H1 (cell line): ENCODE measurements around the gene ELL. TPM values are rescaled to one million over a fixed set of nuclear protein-coding genes. Genes with fewer than 3 reads are reported as not detected.

Experiments used
- CTCF ChIA-PET: fragments of 300-600 bp; sonication (Branson Sonifier 250); formaldehyde crosslinking; loops from one replicate; lab custom pipeline; 2021; ENCODE audit not compliant: partially characterized antibody; lab: Charles Lee
- POLR2A ChIA-PET: fragments of 300-600 bp; sonication (Branson Sonifier 250); formaldehyde crosslinking; loops from one replicate; lab custom pipeline; 2021; ENCODE audit warnings: inconsistent platforms; ENCODE audit not compliant: partially characterized antibody; lab: Charles Lee
- DNase-seq, 2 experiments: peaks; one replicate each; pipeline versions ENCODE4 v3.0.0 to v3.0.0-alpha.2; 2010 to 2022; ENCODE audit warnings: low spot score in 2 of 2, low read depth in 1 of 2, mixed read lengths in 1 of 2
- FAIRE-seq: peaks from 2 replicates; lab custom pipeline; 2011; peaks lifted over from hg19 to GRCh38; lab: Jason Lieb, UNC
- H2AFZ ChIP-seq: 2 replicates; pipeline ENCODE4 v1.8.1; 2012; ENCODE audit warnings: low read length, inconsistent platforms
- H2AK5ac ChIP-seq: 2 replicates; pipeline ENCODE4 v1.6.1; 2013; ENCODE audit warnings: low read depth, low read length
- H2BK120ac ChIP-seq: replicated peaks from 2 replicates; pipeline ENCODE3; 2013; ENCODE audit warnings: low read depth, low read length, inconsistent platforms
- H2BK12ac ChIP-seq: 2 replicates; pipeline ENCODE4 v1.6.1; 2013; ENCODE audit warnings: low read depth, low read length
- H2BK15ac ChIP-seq: 2 replicates; pipeline ENCODE4 v1.6.1; 2013; ENCODE audit warnings: low read length
- H2BK20ac ChIP-seq: 2 replicates; pipeline ENCODE4 v1.6.1; 2013; ENCODE audit warnings: low read length
- H2BK5ac ChIP-seq: 2 replicates; pipeline ENCODE4 v1.6.1; 2013; ENCODE audit warnings: low read depth, low read length
- H3K14ac ChIP-seq: 2 replicates; pipeline ENCODE4 v1.6.1; 2013; ENCODE audit warnings: inconsistent platforms; ENCODE audit not compliant: insufficient read length
- H3K18ac ChIP-seq: 2 replicates; pipeline ENCODE4 v1.6.1; 2013; ENCODE audit warnings: low read length; ENCODE audit errors: extremely low read depth
- H3K23ac ChIP-seq: 2 replicates; pipeline ENCODE4 v1.6.1; 2013; ENCODE audit warnings: inconsistent platforms; ENCODE audit not compliant: insufficient read length
- H3K23me2 ChIP-seq: 2 replicates; pipeline ENCODE4 v1.6.1; 2013; ENCODE audit warnings: low read depth, low read length
- H3K27ac ChIP-seq: 2 replicates; pipeline ENCODE4 v1.6.1; 2011; ENCODE audit warnings: low read depth, low read length, inconsistent platforms
- H3K27me3 ChIP-seq, 4 experiments: replicated peaks in 1 of 4; 1 replicate in 1 of 4; 2 replicates in 3 of 4; pipeline versions ENCODE4 v1.6.1 to v1.8.1; 2011 to 2013; ENCODE audit warnings: low read length in 3 of 4, mild to moderate bottlenecking in 3 of 4, inconsistent platforms in 2 of 4, mixed read lengths in 2 of 4, moderate library complexity in 1 of 4; ENCODE audit not compliant: control insufficient read depth in 3 of 4, insufficient read depth in 3 of 4; ENCODE audit errors: extremely low read depth in 1 of 4
- H3K36me3 ChIP-seq, 4 experiments: 2 replicates each; pipeline versions ENCODE4 v1.6.1 to v1.8.1; 2011 to 2013; ENCODE audit warnings: mild to moderate bottlenecking in 4 of 4, low read length in 3 of 4, moderate library complexity in 2 of 4, control low read depth in 1 of 4, inconsistent platforms in 1 of 4; ENCODE audit not compliant: insufficient read depth in 4 of 4, control insufficient read depth in 2 of 4
- H3K4ac ChIP-seq: replicated peaks from 2 replicates; pipeline ENCODE3; 2013; ENCODE audit warnings: low read length, low read depth, mixed read lengths, inconsistent platforms; ENCODE audit not compliant: insufficient read length
- H3K4me1 ChIP-seq, 4 experiments: replicated peaks in 1 of 4; 1 replicate in 1 of 4; 2 replicates in 3 of 4; pipeline versions ENCODE4 v1.6.1 to v1.8.1; 2011 to 2013; ENCODE audit warnings: low read length in 3 of 4, inconsistent platforms in 2 of 4, mixed read lengths in 1 of 4; ENCODE audit not compliant: insufficient read depth in 4 of 4, control insufficient read depth in 3 of 4
- H3K4me2 ChIP-seq, 2 experiments: 2 replicates each; pipeline versions ENCODE4 v1.6.1 to v1.8.1; 2011 to 2013; ENCODE audit warnings: low read depth in 2 of 2, low read length in 2 of 2, control low read depth in 1 of 2, inconsistent platforms in 1 of 2, mild to moderate bottlenecking in 1 of 2; ENCODE audit not compliant: insufficient read depth in 1 of 2
- H3K4me3 ChIP-seq, 4 experiments: fragments of 200-600, 300-600 bp in 1 of 4; sonication (generic), shearing (Covaris generic), sonication (Bioruptor Twin) in 1 of 4; 2 replicates each; pipeline versions ENCODE4 v1.5.1 to v1.8.1; 2011 to 2016; ENCODE audit warnings: low read length in 4 of 4, low read depth in 3 of 4, control low read depth in 2 of 4, inconsistent platforms in 2 of 4, mild to moderate bottlenecking in 2 of 4, mixed read lengths in 1 of 4, moderate library complexity in 1 of 4; ENCODE audit not compliant: insufficient read depth in 2 of 4; ENCODE audit errors: extremely low read depth in 1 of 4
- H3K56ac ChIP-seq: replicated peaks from 2 replicates; pipeline ENCODE3; 2013; ENCODE audit warnings: low read depth, mild to moderate bottlenecking, mixed read lengths, low read length, inconsistent platforms; ENCODE audit not compliant: insufficient read length
- H3K79me1 ChIP-seq: 2 replicates; pipeline ENCODE4 v1.6.1; 2013; ENCODE audit warnings: low read depth, low read length, control low read depth
- H3K79me2 ChIP-seq, 2 experiments: 2 replicates each; pipeline versions ENCODE4 v1.6.1 to v1.8.1; 2012 to 2013; ENCODE audit warnings: low read length in 2 of 2, mild to moderate bottlenecking in 2 of 2, inconsistent platforms in 1 of 2; ENCODE audit not compliant: insufficient read depth in 2 of 2, control insufficient read depth in 1 of 2
- H3K9ac ChIP-seq, 4 experiments: replicated peaks in 1 of 4; 1 replicate in 1 of 4; 2 replicates in 3 of 4; pipeline versions ENCODE4 v1.6.1 to v1.8.1; 2011 to 2013; ENCODE audit warnings: low read depth in 3 of 4, low read length in 3 of 4, control low read depth in 2 of 4, mild to moderate bottlenecking in 2 of 4, moderate library complexity in 2 of 4, inconsistent platforms in 1 of 4; ENCODE audit errors: extremely low read depth in 1 of 4
- H3K9me3 ChIP-seq, 2 experiments: 2 replicates each; pipeline versions ENCODE4 v1.6.1 to v1.8.1; 2012 to 2013; ENCODE audit warnings: mild to moderate bottlenecking in 2 of 2, moderate library complexity in 2 of 2, control low read depth in 1 of 2, inconsistent platforms in 1 of 2, low read depth in 1 of 2, low read length in 1 of 2, mixed read lengths in 1 of 2; ENCODE audit not compliant: insufficient read depth in 2 of 2
- H4K20me1 ChIP-seq, 2 experiments: replicated peaks in 1 of 2; 2 replicates each; pipeline versions ENCODE3 to v1.8.1; 2011 to 2013; ENCODE audit warnings: inconsistent platforms in 2 of 2, low read length in 2 of 2, mild to moderate bottlenecking in 1 of 2; ENCODE audit not compliant: insufficient read depth in 2 of 2, control insufficient read depth in 1 of 2
- H4K5ac ChIP-seq: 2 replicates; pipeline ENCODE4 v1.6.1; 2013; ENCODE audit warnings: low read length, low read depth, mixed read lengths, inconsistent platforms; ENCODE audit not compliant: insufficient read length
- H4K8ac ChIP-seq: 2 replicates; pipeline ENCODE4 v1.8.0; 2013; ENCODE audit warnings: mild to moderate bottlenecking, moderate library complexity, low read length, inconsistent platforms; ENCODE audit not compliant: insufficient read depth; ENCODE audit errors: extremely low read depth
- H4K91ac ChIP-seq: replicated peaks from 2 replicates; pipeline ENCODE3; 2013; ENCODE audit warnings: low read length, mixed read lengths, inconsistent platforms; ENCODE audit not compliant: insufficient read length
- FOSL1 ChIP-seq: IDR thresholded peaks from 2 replicates; pipeline ENCODE4 v1.6.1; 2011; ENCODE audit warnings: mild to moderate bottlenecking, low read depth, low read length, moderate library complexity; ENCODE audit not compliant: insufficient read depth
- KDM1A ChIP-seq: fragments of 200-600, 300-600 bp; sonication (generic); IDR thresholded peaks from 2 replicates; pipeline ENCODE4 v1.7.1; 2016; ENCODE audit warnings: mild to moderate bottlenecking, low read length, borderline replicate concordance
- NANOG ChIP-seq: IDR thresholded peaks from 2 replicates; pipeline ENCODE4 v1.6.1; 2011; ENCODE audit warnings: low read length, low read depth, mild to moderate bottlenecking, inconsistent platforms; ENCODE audit not compliant: insufficient read depth, poor library complexity, severe bottlenecking
- RXRA ChIP-seq: IDR thresholded peaks from 2 replicates; pipeline ENCODE4 v1.6.1; 2011; ENCODE audit warnings: low read depth, mild to moderate bottlenecking, low read length, moderate library complexity; ENCODE audit not compliant: insufficient read depth
- SP2 ChIP-seq: IDR thresholded peaks from 2 replicates; pipeline ENCODE4 v1.6.1; 2012; ENCODE audit warnings: mild to moderate bottlenecking, low read length, inconsistent platforms
- TCF12 ChIP-seq: IDR thresholded peaks from 2 replicates; pipeline ENCODE4 v1.6.1; 2011; ENCODE audit warnings: low read depth, mild to moderate bottlenecking, low read length
- ZNF274 ChIP-seq: IDR thresholded peaks from 2 replicates; pipeline ENCODE4 v1.7.0; 2012; ENCODE audit warnings: low read length, borderline replicate concordance; ENCODE audit errors: extremely low read depth
- WGBS, 2 experiments: shearing (Covaris generic) in 1 of 2; methylation state at CpG; one replicate each; pipeline versions ENCODE4 v1.1.6 to v1.1.7; 2013 to 2015; ENCODE audit warnings: low lambda C conversion rate in 2 of 2, mixed read lengths in 2 of 2, inconsistent platforms in 1 of 2, low coverage in 1 of 2, missing lambda C conversion rate in 1 of 2; ENCODE audit not compliant: insufficient replicate concordance in 2 of 2, insufficient coverage in 1 of 2, insufficient read length in 1 of 2; ENCODE audit errors: extremely low coverage in 1 of 2, missing lambda C conversion rate in 1 of 2; 5-methylcytosine and 5-hydroxymethylcytosine counted together
- polyA plus RNA-seq, 7 experiments: library from polyadenylated mRNA; depleted of rRNA in 3 of 7; stranded (reverse) in 5 of 7; unstranded in 2 of 7; fragments of >200 nt in 5 of 7; fragments of 200-250 nt in 2 of 7; gene quantifications; 1 replicate in 5 of 7; 2 replicates in 1 of 7; 4 replicates in 1 of 7; pipeline versions ENCODE4 v1.2.1 to v1.2.3, GENCODE V29; 2011 to 2013; ENCODE audit warnings: missing spikeins in 2 of 7, mixed read lengths in 2 of 7
- total RNA-seq: library from RNA; stranded (reverse); fragmentation: NEBNext Ultra II Directional; extraction: Animal tissue kit (Norgen Biotek cat#: 25700); gene quantifications from 2 replicates; pipeline ENCODE4 v1.2.1, GENCODE V29; 2021

Gene ELL
- total and polyA plus RNA-seq, 2 of the 8 experiments (the other 6 are each of a cell fraction or from before 2014, with no cell fraction given) = 5.2 to 10.5 TPM

GRCh38 chr19:18415178-18415867 is 106.5 kb downstream of the ELL start:
- ChIA-PET POLR2A (interaction anchor here (1.3 to 2.0 kb wide), 8 partner anchors 13 to 134 kb away, joined by 3 to 8 read pairs (median 5); partner anchors contain the start of genes JUND, LSM4 and PGPEP1), CTCF (interaction anchor here (0.6 to 11.0 kb wide), 13 partner anchors 16 to 900 kb away, joined by 3 to 177 read pairs (median 4); partner anchors contain the start of genes GDF15, IQCN and LRRC25)
- Histone ChIP-seq H4K91ac (no peak overlapping the region), H4K20me1 (peaks cover 0 to 2% of the 10 kb centered on the region in 2 experiments), H3K4me1 (peaks cover 0 to 26% (median 21%) of the 10 kb centered on the region in 4 experiments; a peak in 6 of 7 replicates), H2BK120ac (no peak overlapping the region), H3K4me3 (no peak overlapping the region), H3K18ac (peak overlapping the region; percentile 48), H3K56ac (no peak overlapping the region), H3K79me1 (no peaks in the 10 kb centered on the region), H2BK5ac (0 out of 2 replicates have a peak overlapping the region, but pooled peaks have one; percentile 35), H3K9ac (no peak overlapping the region), H3K79me2 (no peaks in the 10 kb centered on the region), H4K8ac (no peak overlapping the region), H4K5ac (no peak overlapping the region), H2AK5ac (peak overlapping the region; percentile 54; the same call in 1 of the 2 replicates), H3K4me2 (no peak overlapping the region; a peak in 1 of 4 replicates), H3K27ac (no peak overlapping the region), H3K23me2 (peaks cover 19% of the 10 kb centered on the region; the same call in 1 of the 2 replicates), H2BK15ac (peak overlapping the region; percentile 81; the same call in 1 of the 2 replicates), H3K9me3 (no peaks in the 10 kb centered on the region), H2AFZ (no peak overlapping the region), H2BK20ac (no peak overlapping the region), H3K36me3 (no peaks in the 10 kb centered on the region), H3K14ac (no peak overlapping the region), H2BK12ac (peak overlapping the region; percentile 50; the same call in 1 of the 2 replicates), H3K23ac (no peak overlapping the region), H3K4ac (no peak overlapping the region), H3K27me3 (peaks cover 5 to 26% (median 20%) of the 10 kb centered on the region in 4 experiments)
- no peak for FAIRE-seq
- DNase-seq = no peak
- TF ChIP-seq FOSL1 (no peak), RXRA (no peak), TCF12 (no peak), NANOG (no peak), ZNF274 (no peak), SP2 (no peak), KDM1A (no peak)
- 80% methylated on average over 24 of the region's 25 CpGs; no CpG with 5 or more reads in 1 of the 2 experiments for WGBS, 2 experiments
